NCI-H2227 treated with DMSO at 0.1 percent for 48 hours (cell line): Measurements from ENCODE around the gene KMT2B.
"Not testable (repeated sequence)": the region's sequence is repeated elsewhere in the genome, so short reads cannot be mapped to it uniquely, and the experiment has no call there.

Source experiments
- DNase-seq: peaks from one replicate; lab custom pipeline; 2025; lab: John Stamatoyannopoulos, UW

Gene KMT2B

GRCh38 chr19:35757231-35757748, 39.5 kb downstream of the KMT2B start:
- DNase-seq: no peak

GRCh38 chr19:35757749-35758608, 40.2 kb downstream of the KMT2B start, which contains the start of gene PROSER3:
PROSER3 (plus strand) TSS chr19:35758176; CDS start chr19:35758216, 40 bp downstream.
- DNase-seq: peak; percentile 100

GRCh38 chr19:35759697-35760096, 41.9 kb downstream of the KMT2B start:
- no peak for DNase-seq

- DNase-seq: no peak
Observed at GRCh38 chr19:35760711-35761349, 43.0 kb downstream of the KMT2B start.

GRCh38 chr19:35764432-35765315, 46.9 kb downstream of the KMT2B start:
- DNase-seq: no peak

GRCh38 chr19:35766571-35767104, 48.8 kb downstream of the KMT2B start:
- DNase-seq: no peak

- DNase-seq: no peak
Observed at GRCh38 chr19:35767288-35768081, 49.7 kb downstream of the KMT2B start.

- no peak for DNase-seq
Observed at GRCh38 chr19:35768082-35768421, 50.2 kb downstream of the KMT2B start.

- not testable (repeated sequence) for DNase-seq
Observed at GRCh38 chr19:35772362-35772761, 54.6 kb downstream of the KMT2B start.

- peak; percentile 53 for DNase-seq
Observed at GRCh38 chr19:35773020-35773806, 55.4 kb downstream of the KMT2B start.

GRCh38 chr19:35774274-35775045, 56.7 kb downstream of the KMT2B start:
- peak; percentile 71 for DNase-seq

- DNase-seq: no peak
Observed at GRCh38 chr19:35775046-35775297, 57.2 kb downstream of the KMT2B start.

- DNase-seq: peak; percentile 100
Observed at GRCh38 chr19:35775298-35776101, 57.7 kb downstream of the KMT2B start, which contains the start of gene ARHGAP33. ARHGAP33 (plus strand) TSS chr19:35775564; CDS start chr19:35775659, 95 bp downstream.

GRCh38 chr19:35776102-35776788, 58.4 kb downstream of the KMT2B start:
- DNase-seq: peak; percentile 76

- peak; percentile 51 for DNase-seq
Observed at GRCh38 chr19:35777086-35777841, 59.5 kb downstream of the KMT2B start.

- DNase-seq: no peak
Observed at GRCh38 chr19:35777961-35778360, 60.2 kb downstream of the KMT2B start.

GRCh38 chr19:35779033-35779432, 61.2 kb downstream of the KMT2B start:
- DNase-seq: no peak
